ENCODE results near the gene RNPEP. TPM values are rescaled to one million over a fixed set of nuclear protein-coding genes. Genes with fewer than 3 reads are reported as not detected.

The RNPEP gene
- total RNA-seq, 1 experiment from 2014 or later: 108 TPM

- CTCF ChIA-PET: no interaction called here
- POLR2A ChIA-PET (ENCODE audit: unreplicated experiment): interaction anchor here (0.7 to 1.6 kb wide), 2 partner anchors 19 to 28 kb away, joined by 3 to 10 read pairs; partner anchors contain the start of gene ELF3
- H3K4me2 ChIP-seq: peak overlapping the region; percentile 59
Observed at GRCh38 chr1:202029171-202029665, 46.8 kb downstream of the RNPEP start.

GRCh38 chr1:202029727-202030126 lies 47.3 kb downstream of the RNPEP start:
- no peaks in the 10 kb centered on the region for H3K9me2 ChIP-seq (ENCODE audit: insufficient read depth)
- intact Hi-C loops (cut with micrococcal nuclease; ENCODE audit: unreplicated experiment): no loop called here
- BruUV-seq (replicated peaks): TSS peak; percentile 72
- ChIA-PET CTCF (no interaction called here), POLR2A (ENCODE audit: unreplicated experiment) (interaction anchor here (0.6 to 0.7 kb wide), 2 partner anchors 19 to 47 kb away, joined by 3 to 4 read pairs; partner anchors contain the start of gene ELF3)
- H3K4me3 ChIP-seq: no peak overlapping the region
- H3F3A ChIP-seq (ENCODE audit: insufficient read depth, low read depth): peaks cover 28% of the 10 kb centered on the region
- no peaks in the 10 kb centered on the region for H3K36me3 ChIP-seq (ENCODE audit: low read depth)
- H3K79me2 ChIP-seq (ENCODE audit: low read depth): no peaks in the 10 kb centered on the region
- peak overlapping the region; percentile 47 for H3K4me2 ChIP-seq
- no peak for TF ChIP-seq EZH2 (IDR thresholded peaks at IDR 0.05; ENCODE audit: low read depth)
- no peak for TF ChIP-seq CTCF (conservative IDR thresholded peaks at IDR 0.05)
- H3K4me1 ChIP-seq (replicated peaks; ENCODE audit: insufficient read depth): peaks cover 54% of the 10 kb centered on the region
- no peak overlapping the region for H2AFZ ChIP-seq
- peak overlapping the region; percentile 88 for H3K27ac ChIP-seq
- H4K20me1 ChIP-seq (ENCODE audit: insufficient read depth): no peaks in the 10 kb centered on the region
- no peaks in the 10 kb centered on the region for H3K9me3 ChIP-seq (ENCODE audit: insufficient read depth, low read depth)
- no peaks in the 10 kb centered on the region for H3K27me3 ChIP-seq (ENCODE audit: insufficient read depth, low read depth)
- no peak for DNase-seq

More at GRCh38 chr1:202029171-202029665, 46.8 kb downstream of the RNPEP start:
- peak; percentile 56 to 96 for DNase-seq
- Histone ChIP-seq H3K27me3 (ENCODE audit: insufficient read depth, low read depth) (no peaks in the 10 kb centered on the region), H4K20me1 (ENCODE audit: insufficient read depth) (no peaks in the 10 kb centered on the region), H3K4me1 (replicated peaks; ENCODE audit: insufficient read depth) (peaks cover 54% of the 10 kb centered on the region), H3F3A (ENCODE audit: insufficient read depth, low read depth) (peaks cover 27% of the 10 kb centered on the region), H3K27ac (peak overlapping the region; percentile 88), H2AFZ (no peak overlapping the region), H3K36me3 (ENCODE audit: low read depth) (no peaks in the 10 kb centered on the region), H3K9me2 (ENCODE audit: insufficient read depth) (no peaks in the 10 kb centered on the region), H3K4me3 (no peak overlapping the region), H3K9me3 (ENCODE audit: insufficient read depth, low read depth) (no peaks in the 10 kb centered on the region), H3K79me2 (ENCODE audit: low read depth) (no peaks in the 10 kb centered on the region)
- intact Hi-C loops (cut with micrococcal nuclease; ENCODE audit: unreplicated experiment): no loop called here
- BruUV-seq (replicated peaks): no TSS peak
- no peak for TF ChIP-seq CTCF (conservative IDR thresholded peaks at IDR 0.05)

- Histone ChIP-seq H3K79me2 (ENCODE audit: low read depth) (no peaks in the 10 kb centered on the region), H3K4me1 (replicated peaks; ENCODE audit: insufficient read depth) (peaks cover 74% of the 10 kb centered on the region), H3K27me3 (ENCODE audit: insufficient read depth, low read depth) (no peaks in the 10 kb centered on the region), H4K20me1 (ENCODE audit: insufficient read depth) (no peaks in the 10 kb centered on the region), H3K27ac (no peak overlapping the region), H3K4me3 (no peak overlapping the region), H3K36me3 (ENCODE audit: low read depth) (no peaks in the 10 kb centered on the region), H3K9me3 (ENCODE audit: insufficient read depth, low read depth) (no peaks in the 10 kb centered on the region), H2AFZ (no peak overlapping the region), H3K4me2 (no peak overlapping the region), H3F3A (ENCODE audit: insufficient read depth, low read depth) (peaks cover 45% of the 10 kb centered on the region), H3K9me2 (ENCODE audit: insufficient read depth) (no peaks in the 10 kb centered on the region)
- no peak for DNase-seq
- ChIA-PET POLR2A (ENCODE audit: unreplicated experiment) (interaction anchor here (1.0 to 1.1 kb wide), 2 partner anchors 15 to 22 kb away, joined by 3 to 4 read pairs; partner anchors contain the start of gene ELF3), CTCF (no interaction called here)
- no TSS peak for BruUV-seq (replicated peaks)
- TF ChIP-seq EZH2 (IDR thresholded peaks at IDR 0.05; ENCODE audit: low read depth): no peak
- no peak for TF ChIP-seq CTCF (conservative IDR thresholded peaks at IDR 0.05)
- intact Hi-C loops (cut with micrococcal nuclease; ENCODE audit: unreplicated experiment): no loop called here
Observed at GRCh38 chr1:202031796-202032195, 49.3 kb downstream of the RNPEP start.

All from PC-9 (cell line).